ENCODE measurements around the gene ATG10.
"Not testable (repeated sequence)": the region's sequence is repeated elsewhere in the genome, so short reads cannot be mapped to it uniquely, and the experiment has no call there.

ATG10 gene

GRCh38 chr5:81983148-81983547 is 11.3 kb downstream of the ATG10 start:
- DNase-seq, result not testable (repeated sequence)

- not testable (repeated sequence) for DNase-seq
These were observed 11.7 kb downstream of the ATG10 start for GRCh38 chr5:81983563-81983962.

- DNase-seq, result no peak
These were observed 14.3 kb downstream of the ATG10 start for GRCh38 chr5:81986126-81986525.

GRCh38 chr5:81989204-81989603 is 17.4 kb downstream of the ATG10 start:
- no peak for DNase-seq

GRCh38 chr5:81994679-81995078 is 22.9 kb downstream of the ATG10 start:
- DNase-seq, result no peak

GRCh38 chr5:81995407-81995806 is 23.6 kb downstream of the ATG10 start:
- DNase-seq, result no peak

- no peak for DNase-seq
These were observed 32.7 kb downstream of the ATG10 start for GRCh38 chr5:82004511-82004910.

- DNase-seq, result not testable (repeated sequence)
These were observed 38.0 kb downstream of the ATG10 start for GRCh38 chr5:82009869-82010268.

GRCh38 chr5:82010696-82011095 is 38.9 kb downstream of the ATG10 start:
- DNase-seq, result no peak

GRCh38 chr5:82011761-82012160 is 39.9 kb downstream of the ATG10 start:
- DNase-seq, result peak; percentile 49

GRCh38 chr5:82014644-82015043 is 42.8 kb downstream of the ATG10 start:
- not testable (repeated sequence) for DNase-seq

GRCh38 chr5:82018462-82018861 is 46.6 kb downstream of the ATG10 start:
- DNase-seq, result peak; percentile 16

- DNase-seq, result no peak
These were observed 47.7 kb downstream of the ATG10 start for GRCh38 chr5:82019342-82020138.

GRCh38 chr5:82022499-82022898 is 50.7 kb downstream of the ATG10 start:
- DNase-seq, result no peak

GRCh38 chr5:82023644-82024043 is 51.8 kb downstream of the ATG10 start:
- DNase-seq, result no peak

GRCh38 chr5:82031220-82032119 is 59.6 kb downstream of the ATG10 start:
- no peak for DNase-seq

GRCh38 chr5:82042894-82043293 is 71.1 kb downstream of the ATG10 start:
- DNase-seq, result not testable (repeated sequence)

- DNase-seq, result no peak
These were observed 72.2 kb downstream of the ATG10 start for GRCh38 chr5:82044010-82044409.

- peak; percentile 77 for DNase-seq
These were observed 73.9 kb downstream of the ATG10 start for GRCh38 chr5:82045554-82046275.

- no peak for DNase-seq
These were observed 74.4 kb downstream of the ATG10 start for GRCh38 chr5:82046276-82046647.

GRCh38 chr5:82050955-82051354 is 79.1 kb downstream of the ATG10 start:
- no peak for DNase-seq

GRCh38 chr5:82054004-82054710 is 82.3 kb downstream of the ATG10 start:
- no peak for DNase-seq

- peak; percentile 37 for DNase-seq
These were observed 85.2 kb downstream of the ATG10 start for GRCh38 chr5:82057051-82057450.
